ENCODE results near the gene ZNF70. TPM values are rescaled to one million over a fixed set of nuclear protein-coding genes. Genes with fewer than 3 reads are reported as not detected.
A peak's percentile ranks its signal among the peaks of the same experiment; 100 is the strongest.

ZNF70 gene
- total and polyA plus RNA-seq, 2 of the 13 experiments (the other 11 are each of a cell fraction or from before 2014, with no cell fraction given): 0.62 to 3.6 TPM

GRCh38 chr22:23769321-23769965, 18.5 kb upstream of the ZNF70 start (continued):
- TF ChIP-seq ZNF687 (CRISPR knock-in tag; IDR thresholded peaks at IDR 0.05) (peak; percentile 35; the same call in 1 of the 2 replicates), PHF21A (CRISPR knock-in tag; IDR thresholded peaks at IDR 0.05) (0 out of 2 replicates have a peak, but pooled peaks have one; percentile 34), ZBTB1 (CRISPR knock-in tag; IDR thresholded peaks at IDR 0.05; ENCODE audit: borderline replicate concordance) (no peak), ZFX (CRISPR knock-in tag; IDR thresholded peaks at IDR 0.05; ENCODE audit: low read depth) (peak; percentile 33; the same call in 1 of the 2 replicates)

GRCh38 chr22:23767673-23768548, 17.0 kb upstream of the ZNF70 start, which contains the start of gene CHCHD10:
CHCHD10 (minus strand) TSS chr22:23767972; CDS start chr22:23767874, 98 bp downstream.
- CTCF ChIA-PET (ENCODE audit: low intra/inter-chr PET ratio, low total read pairs): interaction anchor here (1.7 to 2.6 kb wide), 3 partner anchors 22 to 89 kb away, joined by 6 to 34 read pairs (median 18); partner anchors contain the start of gene SLC2A11
- Histone ChIP-seq H3K9me3 (ENCODE audit: low read length) (no peaks in the 10 kb centered on the region), H3K4me3 (replicated peaks in 1 of 3; ENCODE audit: insufficient read depth in 1 of 3, low read depth in 2 of 3, low read length in 3 of 3) (peak within 1 kb of the TSS; percentile 64 to 98 (median 81)), H3K4me2 (ENCODE audit: low read depth, low read length) (peak within 1 kb of the TSS; percentile 99), H3K36me3 (replicated peaks in 1 of 2; ENCODE audit: control insufficient read depth in 1 of 2, insufficient read depth in 2 of 2, low read length in 2 of 2) (peaks cover 0 to 1% of the 10 kb centered on the region in 2 experiments; a peak in 2 of 5 replicates), H3K27me3 (ENCODE audit: control insufficient read depth in 1 of 2, insufficient read depth in 2 of 2, low read length in 2 of 2) (no peaks in the 10 kb centered on the region), H2AFZ (ENCODE audit: low read length) (no peak within 1 kb of the TSS), H3K9ac (ENCODE audit: insufficient read depth, low read depth, low read length) (peak within 1 kb of the TSS; percentile 79), H3K4me1 (ENCODE audit: insufficient read depth, low read length) (peaks cover 72% of the 10 kb centered on the region), H3K79me2 (ENCODE audit: insufficient read depth, low read length) (peaks cover 7% of the 10 kb centered on the region), H4K20me1 (ENCODE audit: insufficient read depth, low read length) (no peaks in the 10 kb centered on the region), H3K27ac (ENCODE audit: extremely low read length, insufficient read depth, low read length) (peak within 1 kb of the TSS; percentile 88)
- intact Hi-C loops (cut with micrococcal nuclease; ENCODE audit: unreplicated experiment) (loop anchor here (1.0 to 5.0 kb wide), 2 partner anchors 21 to 79 kb away; no protein-coding TSS in a partner anchor), in situ Hi-C loops (cut with HindIII; ENCODE audit: extremely low pct_ligation_motif_present, low pct_unique_long_range_greater_than_20kb) (no loop called here)
- TSS peak; percentile 62 for BruUV-seq (replicated peaks)
- POLR2A ChIA-PET: interaction anchor here (0.6 to 6.9 kb wide), 15 partner anchors 9 to 139 kb away, joined by 3 to 89 read pairs (median 6); partner anchors contain the start of genes MIF, SLC2A11, SMARCB1 and VPREB3
- DNase-seq (ENCODE audit: low spot score) (peak; percentile 75), ATAC-seq (peak; percentile 81), FAIRE-seq (peak; percentile 73)
- WGBS (ENCODE audit: low lambda C conversion rate): 2% methylated on average over 23 of the region's 63 CpGs
- peak; percentile 53 for TF ChIP-seq ZNF609 (CRISPR knock-in tag; IDR thresholded peaks at IDR 0.05; ENCODE audit: borderline replicate concordance)
- no peak for TF ChIP-seq ZNF549 (CRISPR knock-in tag; IDR thresholded peaks at IDR 0.05)
- TF ChIP-seq ZNF136 (CRISPR knock-in tag; IDR thresholded peaks at IDR 0.05; ENCODE audit: low read depth): no peak
- TF ChIP-seq ATF2 (CRISPR knock-in tag; IDR thresholded peaks at IDR 0.05): no peak; the same call in 1 of the 2 replicates
